Stomach (tissue), 9 donors: ENCODE data around the gene RELA. TPM values are rescaled to one million over a fixed set of nuclear protein-coding genes. Genes with fewer than 3 reads are reported as not detected.

ENCODE experiments used
- DNase-seq, 2 donors: peaks; one replicate each; pipeline versions ENCODE4 v3.0.0 to v3.0.0-alpha.2; 2013 to 2019
- H3K27ac ChIP-seq, 5 donors: fragments of 200-600 bp in 4 of 5; sonication (generic) in 4 of 5; one replicate each; pipeline ENCODE4 v1.5.1; 2013 to 2019; ENCODE audit warnings: mild to moderate bottlenecking in 1 of 5, moderate library complexity in 1 of 5
- H3K27me3 ChIP-seq, 3 donors: fragments of 200-600 bp; sonication (generic); one replicate each; pipeline ENCODE4 v1.5.1; 2017 to 2019; ENCODE audit warnings: mixed run types in 1 of 3
- H3K36me3 ChIP-seq, 4 donors: fragments of 200-600 bp; sonication (generic); 1 replicate in 3 of 4; 2 replicates in 1 of 4; pipeline ENCODE4 v1.5.1; 2016 to 2019
- H3K4me1 ChIP-seq, 4 donors: fragments of 200-600 bp; sonication (generic); one replicate each; pipeline ENCODE4 v1.5.1; 2016 to 2019
- H3K4me3 ChIP-seq, 4 donors: fragments of 200-600 bp; sonication (generic) in 3 of 4; one replicate each; pipeline ENCODE4 v1.5.1; 2016 to 2019; ENCODE audit warnings: mild to moderate bottlenecking in 1 of 4
- H3K9me3 ChIP-seq, 4 donors: fragments of 200-600 bp; sonication (generic); one replicate each; pipeline ENCODE4 v1.5.1; 2016 to 2019
- EP300 ChIP-seq: sonication (generic); formaldehyde crosslinking; IDR thresholded peaks from one replicate; pipeline ENCODE4 v1.6.1; 2017; ENCODE audit warnings: antibody characterized with exemption
- POLR2A ChIP-seq, 4 donors: fragments of 450-650 bp; IDR thresholded peaks; one replicate each; pipeline ENCODE4 v1.6.1; 2016; ENCODE audit warnings: antibody characterized with exemption in 4 of 4, control low read depth in 2 of 4, mild to moderate bottlenecking in 1 of 4, moderate library complexity in 1 of 4
- POLR2AphosphoS5 ChIP-seq, 3 donors: sonication (generic); formaldehyde crosslinking; IDR thresholded peaks; one replicate each; pipeline ENCODE4 v1.6.1; 2016; ENCODE audit warnings: antibody characterized with exemption in 3 of 3
- WGBS, 5 donors: extraction: QIAGEN DNeasy Blood & Tissue Kit in 3 of 5; methylation state at CpG; one replicate each; pipeline versions ENCODE4 v1.1.5 to v1.1.7; 2013 to 2018; 5-methylcytosine and 5-hydroxymethylcytosine counted together
- intact Hi-C: fragments of 100-400 bp; cut with DNase I; formaldehyde crosslinking; loops from one replicate; pipeline ENCODE4 v1.15.1; 2023; ENCODE audit warnings: low total_unique reads
- polyA plus RNA-seq, 3 donors: library from polyadenylated mRNA; stranded (reverse); fragments of 200-250 nt; gene quantifications; one replicate each; pipeline ENCODE4 v1.2.3, GENCODE V29; 2013
- total RNA-seq, 5 donors: library from RNA; depleted of rRNA; stranded (reverse); fragments of >200 nt; gene quantifications; one replicate each; pipeline versions ENCODE4 v1.1.0 to v1.2.3, GENCODE V29; 2014 to 2016
- TF ChIP-seq, protein P1 (sequence below), 7 experiments: fragments of 450-650 bp in 4 of 7; fragments of 200-600 bp in 3 of 7; sonication (generic) in 3 of 7; IDR thresholded peaks; one replicate each; pipeline ENCODE4 v1.5.1; 2016 to 2019; ENCODE audit warnings: antibody characterized with exemption in 7 of 7, control low read depth in 2 of 7, mild to moderate bottlenecking in 1 of 7
- donor health status: healthy with polysubstance abuse.
- donor health status: Bipolar disorder and iron deficiency.
- donor health status: healthy.

Gene RELA
- total and polyA plus RNA-seq, 8 donors, result 27.4 to 68.8 (median 46.6) TPM

DNA sequence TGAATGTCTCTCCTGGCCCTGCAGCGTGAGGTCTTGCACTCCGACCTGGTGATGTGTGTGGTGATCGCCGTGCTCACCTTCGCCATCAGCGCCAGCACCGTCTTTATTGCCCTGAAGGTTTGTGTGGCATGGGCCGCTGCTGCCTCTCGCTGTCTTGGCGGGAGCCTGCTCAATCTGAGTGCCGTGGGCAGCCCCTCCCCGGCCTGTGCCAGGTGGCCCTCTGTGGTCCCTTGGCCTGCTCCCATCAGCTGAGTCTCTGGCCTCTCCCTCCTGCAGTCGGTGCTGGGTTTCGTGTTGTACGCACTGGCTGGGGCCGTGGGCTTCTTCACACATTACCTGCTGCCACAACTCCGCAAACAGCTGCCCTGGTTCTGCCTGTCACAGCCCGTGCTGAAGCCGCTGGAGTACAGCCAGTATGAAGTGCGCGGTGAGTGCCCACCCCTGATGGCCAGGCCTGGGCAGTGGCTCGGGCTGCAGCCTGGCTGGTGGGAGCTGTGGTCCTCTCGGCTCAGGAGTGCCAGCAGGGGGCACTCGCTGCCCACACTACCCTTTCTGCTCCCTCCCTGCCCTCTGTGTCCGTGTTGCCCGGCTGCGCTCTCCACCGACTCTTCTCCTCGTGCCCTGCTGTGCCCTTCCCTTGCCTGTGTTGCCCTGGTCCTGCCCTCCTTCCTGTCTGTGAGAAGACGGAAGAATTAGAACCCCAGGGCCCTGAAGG is 36.9 kb downstream of the RELA start:
- H3K27me3 ChIP-seq, result no peaks in the 10 kb centered on the region
- intact Hi-C loops, result loop anchor here (10.0 kb wide), 1 partner anchor 79 kb away; no protein-coding TSS in a partner anchor
- H3K9me3 ChIP-seq, result no peaks in the 10 kb centered on the region
- H3K27ac ChIP-seq, result no peak overlapping the region
- TF ChIP-seq POLR2AphosphoS5 (IDR thresholded peaks at IDR 0.05), result peak in 1 of 3 donors; percentile 54
- TF ChIP-seq, protein P1, sequence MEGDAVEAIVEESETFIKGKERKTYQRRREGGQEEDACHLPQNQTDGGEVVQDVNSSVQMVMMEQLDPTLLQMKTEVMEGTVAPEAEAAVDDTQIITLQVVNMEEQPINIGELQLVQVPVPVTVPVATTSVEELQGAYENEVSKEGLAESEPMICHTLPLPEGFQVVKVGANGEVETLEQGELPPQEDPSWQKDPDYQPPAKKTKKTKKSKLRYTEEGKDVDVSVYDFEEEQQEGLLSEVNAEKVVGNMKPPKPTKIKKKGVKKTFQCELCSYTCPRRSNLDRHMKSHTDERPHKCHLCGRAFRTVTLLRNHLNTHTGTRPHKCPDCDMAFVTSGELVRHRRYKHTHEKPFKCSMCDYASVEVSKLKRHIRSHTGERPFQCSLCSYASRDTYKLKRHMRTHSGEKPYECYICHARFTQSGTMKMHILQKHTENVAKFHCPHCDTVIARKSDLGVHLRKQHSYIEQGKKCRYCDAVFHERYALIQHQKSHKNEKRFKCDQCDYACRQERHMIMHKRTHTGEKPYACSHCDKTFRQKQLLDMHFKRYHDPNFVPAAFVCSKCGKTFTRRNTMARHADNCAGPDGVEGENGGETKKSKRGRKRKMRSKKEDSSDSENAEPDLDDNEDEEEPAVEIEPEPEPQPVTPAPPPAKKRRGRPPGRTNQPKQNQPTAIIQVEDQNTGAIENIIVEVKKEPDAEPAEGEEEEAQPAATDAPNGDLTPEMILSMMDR (IDR thresholded peaks at IDR 0.05), result peak in 5 of 7 experiments; percentile 51 to 80 (median 70)
- no peak for TF ChIP-seq POLR2A (IDR thresholded peaks at IDR 0.05)
- no peak for TF ChIP-seq EP300
- 55 to 66% (median 57%) methylated on average over 22 to 30 of the region's 30 CpGs for WGBS, 5 donors
- H3K4me1 ChIP-seq, result peaks cover 0 to 12% (median 4%) of the 10 kb centered on the region in 4 donors
- no peak overlapping the region for H3K4me3 ChIP-seq
- DNase-seq, result peak; percentile 76 to 83
- H3K36me3 ChIP-seq, result peaks cover 72 to 100% (median 99%) of the 10 kb centered on the region in 4 donors

DNA sequence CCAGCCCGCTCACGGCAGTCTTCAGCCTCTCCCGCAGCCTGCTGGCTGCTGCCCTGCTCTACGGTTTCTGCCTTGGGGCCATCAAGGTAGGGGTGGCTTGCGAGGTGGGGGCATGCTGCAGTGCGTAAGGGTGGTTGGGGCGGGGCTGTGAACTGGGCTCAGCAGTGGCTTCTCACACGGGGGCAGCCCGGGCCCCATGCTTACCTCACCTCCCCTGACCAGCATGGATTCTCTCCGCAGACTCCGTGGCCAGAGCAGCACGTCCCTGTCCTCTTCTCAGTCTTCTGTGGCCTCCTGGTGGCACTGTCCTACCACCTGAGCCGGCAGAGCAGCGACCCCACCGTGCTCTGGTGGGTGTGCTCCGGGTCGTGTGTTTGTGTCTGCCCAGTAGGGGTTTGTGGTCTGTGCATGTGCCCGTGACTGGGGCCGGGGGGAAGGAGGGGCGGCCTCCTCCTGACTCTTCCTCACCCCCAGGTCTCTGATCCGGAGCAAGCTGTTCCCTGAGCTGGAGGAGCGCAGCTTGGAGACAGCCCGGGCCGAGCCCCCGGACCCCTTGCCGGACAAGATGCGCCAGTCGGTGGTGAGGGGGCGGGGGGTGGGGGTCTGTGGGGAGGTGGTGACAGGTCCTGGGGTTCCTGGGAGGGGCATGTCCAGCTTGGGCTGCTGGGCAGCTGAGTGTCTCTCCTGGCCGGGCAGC is 37.6 kb downstream of the RELA start:
- intact Hi-C loops, result loop anchor here (10.0 kb wide), 1 partner anchor 80 kb away; no protein-coding TSS in a partner anchor
- no peak overlapping the region for H3K4me3 ChIP-seq
- WGBS, 5 donors, result 83 to 92% (median 86%) methylated on average over 9 to 30 of the region's 30 CpGs

DNA sequence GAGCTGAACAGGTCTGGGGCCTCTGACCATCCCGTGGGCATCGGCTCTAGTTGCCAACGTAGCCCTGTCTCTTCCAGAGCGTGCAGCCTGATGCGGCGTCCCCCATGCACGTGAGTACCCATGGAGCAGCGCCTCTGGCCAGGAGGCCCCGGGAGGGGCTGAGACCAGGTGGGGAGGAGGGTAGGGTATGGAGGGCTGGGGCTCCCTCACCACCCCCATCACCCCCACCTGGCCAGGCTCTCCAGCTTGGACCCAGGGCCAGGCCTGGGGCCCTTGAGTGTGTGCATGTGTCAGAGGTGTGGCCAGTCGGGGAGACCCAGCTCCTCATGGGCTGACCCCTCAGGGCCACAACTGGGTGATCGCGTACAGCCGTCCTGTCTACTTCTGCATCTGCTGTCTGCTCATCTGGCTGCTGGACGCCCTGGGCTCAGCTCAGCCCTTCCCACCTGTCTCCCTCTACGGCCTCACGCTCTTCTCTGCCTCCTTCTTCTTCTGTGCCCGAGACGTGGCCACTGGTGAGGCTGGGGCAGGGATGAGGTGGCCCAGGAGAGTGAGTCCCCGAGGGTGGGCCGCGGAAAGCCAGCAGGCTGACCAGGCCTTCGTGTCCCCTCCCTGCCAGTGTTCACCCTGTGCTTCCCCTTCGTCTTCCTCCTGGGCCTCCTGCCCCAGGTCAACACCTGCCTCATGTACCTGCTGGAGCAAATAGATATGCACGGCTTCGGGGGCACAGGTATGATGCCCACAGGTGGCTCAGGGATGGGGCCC is 38.7 kb downstream of the RELA start:
- Histone ChIP-seq H3K9me3 (no peaks in the 10 kb centered on the region), H3K4me3 (no peak overlapping the region), H3K4me1 (peaks cover 0 to 14% (median 6%) of the 10 kb centered on the region in 4 donors), H3K36me3 (peaks cover 72 to 100% (median 99%) of the 10 kb centered on the region in 4 donors), H3K27me3 (no peaks in the 10 kb centered on the region), H3K27ac (no peak overlapping the region)
- no peak for TF ChIP-seq POLR2AphosphoS5 (IDR thresholded peaks at IDR 0.05)
- no peak for TF ChIP-seq EP300
- no peak for TF ChIP-seq POLR2A (IDR thresholded peaks at IDR 0.05)
- TF ChIP-seq, protein P1 (IDR thresholded peaks at IDR 0.05), result no peak
- intact Hi-C loops, result loop anchor here (10.0 kb wide), 1 partner anchor 81 kb away; no protein-coding TSS in a partner anchor
- DNase-seq, result no peak
- WGBS, 5 donors, result 91 to 95% (median 93%) methylated on average over 21 to 25 of the region's 25 CpGs

More for the DNA sequence above, 37.6 kb downstream of the RELA start:
- Histone ChIP-seq H3K27ac (no peak overlapping the region), H3K9me3 (no peaks in the 10 kb centered on the region), H3K4me1 (peaks cover 0 to 12% (median 4%) of the 10 kb centered on the region in 4 donors), H3K27me3 (no peaks in the 10 kb centered on the region), H3K36me3 (peaks cover 72 to 100% (median 99%) of the 10 kb centered on the region in 4 donors)
- no peak for DNase-seq
- TF ChIP-seq POLR2A (IDR thresholded peaks at IDR 0.05), result no peak
- TF ChIP-seq, protein P1 (IDR thresholded peaks at IDR 0.05), result no peak
- no peak for TF ChIP-seq EP300
- no peak for TF ChIP-seq POLR2AphosphoS5 (IDR thresholded peaks at IDR 0.05)

DNA sequence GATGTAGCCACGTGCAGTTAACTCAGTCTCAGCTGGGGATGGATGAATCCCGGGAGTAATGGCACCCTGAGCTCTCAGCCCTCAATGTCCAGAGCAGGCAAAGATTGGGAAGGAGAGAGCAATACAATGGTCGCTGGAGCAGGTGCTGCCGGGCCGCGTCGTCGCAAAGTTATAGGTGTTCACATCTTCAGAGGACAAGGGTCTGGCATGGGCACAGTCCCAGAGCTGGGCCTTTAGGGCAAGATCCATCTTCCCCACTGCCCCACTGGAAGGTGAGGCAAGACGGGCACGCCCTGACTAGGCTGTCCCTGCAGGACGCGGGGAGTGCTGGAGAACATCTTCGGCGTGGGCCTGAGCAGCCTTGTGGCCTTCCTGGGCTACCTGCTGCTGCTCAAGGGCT is 39.5 kb downstream of the RELA start:
- Histone ChIP-seq H3K9me3 (no peaks in the 10 kb centered on the region), H3K4me3 (no peak overlapping the region), H3K4me1 (peaks cover 0 to 22% (median 6%) of the 10 kb centered on the region in 4 donors), H3K27me3 (no peaks in the 10 kb centered on the region), H3K27ac (no peak overlapping the region), H3K36me3 (peaks cover 70 to 100% (median 99%) of the 10 kb centered on the region in 4 donors)
- DNase-seq, result no peak
- intact Hi-C loops, result loop anchor here (10.0 kb wide), 1 partner anchor 82 kb away; no protein-coding TSS in a partner anchor
- TF ChIP-seq POLR2AphosphoS5 (IDR thresholded peaks at IDR 0.05) (no peak), EP300 (no peak), POLR2A (IDR thresholded peaks at IDR 0.05) (no peak)
- TF ChIP-seq, protein P1 (IDR thresholded peaks at IDR 0.05), result no peak
- 88 to 94% (median 92%) methylated on average over 8 to 14 of the region's 14 CpGs for WGBS, 5 donors
